Measurements from ENCODE around the gene ANGPTL5. TPM values are rescaled to one million over a fixed set of nuclear protein-coding genes. Genes with fewer than 3 reads are reported as not detected.

The ANGPTL5 gene
- total RNA-seq, 5 donors from 2014 or later (not counting 1 experiment from before 2014, with no cell fraction given), result not detected

Other genes starting within 250 kb of the ANGPTL5 start
- gene CEP126, start 1.5 kb downstream of the ANGPTL5 start, total RNA-seq, result 1 to 10 TPM; 1.6 to 2.2 (median 1.7) TPM
- gene CFAP300, start 130.9 kb upstream of the ANGPTL5 start, total RNA-seq, result not detected
- under 1 TPM; 0.23 to 0.86 (median 0.63) TPM for gene YAP1, start 193.9 kb upstream of the ANGPTL5 start, total RNA-seq

Data from T-cell (primary cell).